PC-9 (cell line): ENCODE results near the gene ARMC6. TPM values are rescaled to one million over a fixed set of nuclear protein-coding genes. Genes with fewer than 3 reads are reported as not detected.

Experiments
- BruUV-seq: library from RNA; stranded (reverse); fragments of 400-500 nt; replicated peaks from 2 replicates; lab custom pipeline; 2021; lab: Mats Ljungman, UMichigan
- CTCF ChIA-PET: fragments of 300-600 bp; sonication (Branson Sonifier 250); formaldehyde crosslinking; loops from one replicate; lab custom pipeline; 2022; ENCODE audit warnings: antibody characterized with exemption; lab: Charles Lee
- POLR2A ChIA-PET: fragments of 300-600 bp; sonication (Branson Sonifier 250); formaldehyde crosslinking; loops from one replicate; lab custom pipeline; 2022; ENCODE audit warnings: antibody characterized with exemption; ENCODE audit not compliant: unreplicated experiment; lab: Charles Lee
- DNase-seq, 2 experiments: peaks; one replicate each; pipeline versions ENCODE4 v3.0.0 to v3.0.0-alpha.2; 2015 to 2022; ENCODE audit warnings: mixed read lengths in 1 of 2
- H2AFZ ChIP-seq: fragments of 200-600 bp; sonication (generic); 2 replicates; pipeline ENCODE4 v1.8.1; 2017; ENCODE audit warnings: antibody characterized with exemption
- H3F3A ChIP-seq: fragments of 200-600 bp; sonication (generic); 2 replicates; pipeline ENCODE4 v1.8.1; 2017; ENCODE audit warnings: antibody characterized with exemption, mild to moderate bottlenecking, low read depth; ENCODE audit not compliant: insufficient read depth
- H3K27ac ChIP-seq: fragments of 200-600 bp; sonication (generic); 2 replicates; pipeline ENCODE4 v1.6.1; 2016; ENCODE audit warnings: mixed run types
- H3K27me3 ChIP-seq: fragments of 200-600 bp; sonication (generic); 2 replicates; pipeline ENCODE4 v1.6.1; 2016; ENCODE audit warnings: low read depth, mixed run types; ENCODE audit not compliant: insufficient read depth
- H3K36me3 ChIP-seq: fragments of 200-600 bp; sonication (generic); 2 replicates; pipeline ENCODE4 v1.6.1; 2016; ENCODE audit warnings: low read depth, mixed run types
- H3K4me1 ChIP-seq: fragments of 200-600 bp; sonication (generic); replicated peaks from 2 replicates; pipeline ENCODE4 v1.6.1; 2016; ENCODE audit warnings: mixed run types; ENCODE audit not compliant: insufficient read depth
- H3K4me2 ChIP-seq: fragments of 200-600 bp; sonication (generic); 2 replicates; pipeline ENCODE4 v1.6.1; 2017; ENCODE audit warnings: mixed run types
- H3K4me3 ChIP-seq: fragments of 200-600 bp; sonication (generic); 2 replicates; pipeline ENCODE4 v1.6.1; 2016; ENCODE audit warnings: mixed run types
- H3K79me2 ChIP-seq: fragments of 200-600 bp; sonication (generic); 2 replicates; pipeline ENCODE4 v1.6.1; 2017; ENCODE audit warnings: low read depth, mixed run types
- H3K9me2 ChIP-seq: fragments of 200-600 bp; sonication (generic); 2 replicates; pipeline ENCODE4 v1.8.1; 2017; ENCODE audit warnings: mild to moderate bottlenecking; ENCODE audit not compliant: insufficient read depth
- H3K9me3 ChIP-seq: fragments of 200-600 bp; sonication (generic); 2 replicates; pipeline ENCODE4 v1.8.1; 2016; ENCODE audit warnings: low read depth; ENCODE audit not compliant: insufficient read depth
- H4K20me1 ChIP-seq: fragments of 200-600 bp; sonication (generic); 2 replicates; pipeline ENCODE4 v1.8.1; 2017; ENCODE audit not compliant: insufficient read depth
- EZH2 ChIP-seq: fragments of 200-600 bp; sonication (generic); IDR thresholded peaks from 2 replicates; pipeline ENCODE4 v1.8.0; 2017; ENCODE audit warnings: antibody characterized with exemption, low read depth
- intact Hi-C: fragments of 100-400 bp; cut with micrococcal nuclease; formaldehyde crosslinking; loops from one replicate; pipeline ENCODE4 v1.10.0; 2022; ENCODE audit not compliant: unreplicated experiment
- total RNA-seq: library from RNA; stranded (reverse); gene quantifications from 2 replicates; pipeline ENCODE4 v1.2.3, GENCODE V29; 2021
- TF ChIP-seq, protein P1 (sequence below): fragments of 200-600 bp; sonication (generic); conservative IDR thresholded peaks from 2 replicates; pipeline ENCODE4 v1.6.1; 2017; ENCODE audit warnings: mixed run types, antibody characterized with exemption, mild to moderate bottlenecking, moderate library complexity

The ARMC6 gene
- total RNA-seq, 1 experiment from 2014 or later = 28.8 TPM

DNA sequence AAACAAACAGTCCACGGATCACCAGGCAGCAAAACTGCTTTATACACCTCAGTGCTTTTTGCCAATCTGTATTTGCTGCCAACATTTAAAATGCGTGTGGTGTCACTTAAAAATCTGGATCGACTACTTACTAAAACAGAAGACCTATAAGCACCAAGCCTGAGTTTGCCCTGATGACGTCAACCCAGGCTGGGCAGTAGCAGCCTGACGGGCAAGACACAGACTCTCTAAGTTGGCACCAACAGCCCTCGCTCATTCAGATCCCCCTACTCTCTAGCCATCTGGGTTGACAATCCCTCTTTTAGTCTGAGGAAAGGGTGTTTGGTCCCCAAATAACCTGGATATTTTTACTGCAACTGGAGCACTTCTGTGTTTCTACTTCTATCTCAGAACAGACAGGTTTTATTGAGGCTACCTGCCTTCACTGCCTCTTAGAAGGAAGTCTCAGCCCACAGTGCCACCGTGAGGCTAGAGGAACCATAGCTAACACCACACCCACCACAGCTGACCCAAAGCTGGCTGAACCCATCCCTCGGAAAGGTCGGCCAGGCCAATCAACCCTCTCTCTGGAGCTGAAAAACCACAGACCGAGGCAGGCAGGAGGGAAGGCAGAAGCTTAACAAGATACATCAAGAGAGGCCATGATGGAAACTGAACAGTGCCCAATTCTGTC is 7.0 kb upstream of the ARMC6 start:
- H3K36me3 ChIP-seq = peaks cover 25% of the 10 kb centered on the region
- H4K20me1 ChIP-seq = peaks cover 37% of the 10 kb centered on the region
- no peak overlapping the region for H3K27ac ChIP-seq
- H3K4me3 ChIP-seq = no peak overlapping the region
- peaks cover 37% of the 10 kb centered on the region for H3K79me2 ChIP-seq
- intact Hi-C loops = no loop called here
- H3K9me3 ChIP-seq = no peaks in the 10 kb centered on the region
- ChIA-PET POLR2A (no interaction called here), CTCF (no interaction called here)
- H3K27me3 ChIP-seq = no peaks in the 10 kb centered on the region
- H2AFZ ChIP-seq = no peak overlapping the region
- DNase-seq = no peak
- H3K4me2 ChIP-seq = no peak overlapping the region
- H3F3A ChIP-seq = peaks cover 11% of the 10 kb centered on the region; the same call in 1 of the 2 replicates
- H3K4me1 ChIP-seq = no peaks in the 10 kb centered on the region
- no peaks in the 10 kb centered on the region for H3K9me2 ChIP-seq
- TF ChIP-seq, protein P1, sequence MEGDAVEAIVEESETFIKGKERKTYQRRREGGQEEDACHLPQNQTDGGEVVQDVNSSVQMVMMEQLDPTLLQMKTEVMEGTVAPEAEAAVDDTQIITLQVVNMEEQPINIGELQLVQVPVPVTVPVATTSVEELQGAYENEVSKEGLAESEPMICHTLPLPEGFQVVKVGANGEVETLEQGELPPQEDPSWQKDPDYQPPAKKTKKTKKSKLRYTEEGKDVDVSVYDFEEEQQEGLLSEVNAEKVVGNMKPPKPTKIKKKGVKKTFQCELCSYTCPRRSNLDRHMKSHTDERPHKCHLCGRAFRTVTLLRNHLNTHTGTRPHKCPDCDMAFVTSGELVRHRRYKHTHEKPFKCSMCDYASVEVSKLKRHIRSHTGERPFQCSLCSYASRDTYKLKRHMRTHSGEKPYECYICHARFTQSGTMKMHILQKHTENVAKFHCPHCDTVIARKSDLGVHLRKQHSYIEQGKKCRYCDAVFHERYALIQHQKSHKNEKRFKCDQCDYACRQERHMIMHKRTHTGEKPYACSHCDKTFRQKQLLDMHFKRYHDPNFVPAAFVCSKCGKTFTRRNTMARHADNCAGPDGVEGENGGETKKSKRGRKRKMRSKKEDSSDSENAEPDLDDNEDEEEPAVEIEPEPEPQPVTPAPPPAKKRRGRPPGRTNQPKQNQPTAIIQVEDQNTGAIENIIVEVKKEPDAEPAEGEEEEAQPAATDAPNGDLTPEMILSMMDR = no peak; the same call in 1 of the 2 replicates
- no peak for TF ChIP-seq EZH2
- BruUV-seq = no TSS peak

DNA sequence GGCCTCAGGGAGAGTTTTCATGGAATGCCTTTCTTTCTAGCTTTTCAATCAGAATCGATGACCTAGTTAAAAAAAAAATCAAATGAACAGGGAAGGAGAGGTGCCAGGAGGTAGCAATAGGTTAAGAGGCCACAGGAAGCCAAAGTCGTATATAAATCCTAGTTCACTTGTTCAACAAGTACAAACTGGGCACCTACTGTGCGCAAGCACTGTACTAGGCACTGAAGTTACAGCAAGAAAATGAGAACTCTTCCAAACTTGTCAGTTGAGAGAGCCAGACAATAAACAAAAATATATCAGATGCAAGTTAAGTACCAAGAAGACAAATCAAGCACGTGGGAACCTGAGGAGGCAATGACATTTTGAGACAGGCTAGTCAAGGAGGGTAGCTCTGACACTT is 6.2 kb upstream of the ARMC6 start:
- intact Hi-C loops = no loop called here
- H3K36me3 ChIP-seq = peaks cover 25% of the 10 kb centered on the region
- CTCF ChIA-PET = no interaction called here
- no peak overlapping the region for H2AFZ ChIP-seq
- no peak for DNase-seq
- POLR2A ChIA-PET = no interaction called here
- no peak for TF ChIP-seq EZH2
- TF ChIP-seq, protein P1 = no peak
- H4K20me1 ChIP-seq = peaks cover 30% of the 10 kb centered on the region
- no peaks in the 10 kb centered on the region for H3K27me3 ChIP-seq
- H3K9me3 ChIP-seq = no peaks in the 10 kb centered on the region
- H3F3A ChIP-seq = peaks cover 17% of the 10 kb centered on the region; the same call in 1 of the 2 replicates
- H3K9me2 ChIP-seq = no peaks in the 10 kb centered on the region
- no peak overlapping the region for H3K4me2 ChIP-seq
- no peak overlapping the region for H3K27ac ChIP-seq
- no peak overlapping the region for H3K4me3 ChIP-seq
- BruUV-seq = no TSS peak
- peaks cover 5% of the 10 kb centered on the region; the same call in 1 of the 2 replicates for H3K4me1 ChIP-seq
- peaks cover 43% of the 10 kb centered on the region for H3K79me2 ChIP-seq

DNA sequence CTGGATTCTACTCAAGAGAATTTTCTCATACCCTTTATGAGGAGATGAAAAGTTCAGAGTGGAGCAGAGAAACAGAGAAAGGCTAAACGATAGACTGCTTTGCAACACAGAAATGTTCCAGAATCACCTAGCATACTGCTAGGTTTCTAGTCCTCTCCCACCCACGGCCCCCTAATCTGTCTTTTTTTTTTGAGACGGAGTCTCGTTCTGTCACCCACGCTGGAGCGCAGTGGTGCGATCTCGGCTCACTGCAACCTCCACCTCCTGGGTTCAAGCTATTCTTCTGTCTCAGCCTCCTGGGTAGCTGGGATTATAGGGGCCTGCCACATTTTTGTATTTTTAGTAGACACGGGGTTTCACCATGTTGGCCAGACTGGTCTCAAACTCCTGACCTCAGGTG is 4.9 kb upstream of the ARMC6 start:
- Histone ChIP-seq H3K9me2 (no peaks in the 10 kb centered on the region), H4K20me1 (peaks cover 30% of the 10 kb centered on the region), H2AFZ (no peak overlapping the region), H3K4me3 (no peak overlapping the region), H3K27me3 (no peaks in the 10 kb centered on the region), H3K4me2 (no peak overlapping the region), H3K27ac (no peak overlapping the region), H3F3A (peaks cover 13% of the 10 kb centered on the region; the same call in 1 of the 2 replicates), H3K9me3 (no peaks in the 10 kb centered on the region), H3K4me1 (peaks cover 9% of the 10 kb centered on the region; the same call in 1 of the 2 replicates), H3K79me2 (peaks cover 39% of the 10 kb centered on the region), H3K36me3 (peaks cover 20% of the 10 kb centered on the region)
- TF ChIP-seq, protein P1 = no peak
- TF ChIP-seq EZH2 = no peak
- no peak for DNase-seq
- ChIA-PET CTCF (interaction anchor here (0.7 kb wide), 1 partner anchor 315 kb away, joined by 4 read pairs; no protein-coding TSS in a partner anchor), POLR2A (no interaction called here)
- no TSS peak for BruUV-seq
- intact Hi-C loops = no loop called here
